Esophagus muscularis mucosa (tissue), 4 donors: ENCODE results near the gene CDK14. TPM values are rescaled to one million over a fixed set of nuclear protein-coding genes. Genes with fewer than 3 reads are reported as not detected.

Experiments used
- DNase-seq: peaks from one replicate; pipeline ENCODE4 v3.0.0-alpha.2; 2017; ENCODE audit errors: extremely low spot score
- H3K27ac ChIP-seq, 4 donors: fragments of 200-600 bp; sonication (generic); replicated peaks in 1 of 4; 1 replicate in 3 of 4; 2 replicates in 1 of 4; pipeline ENCODE4 v1.5.1; 2016 to 2019; ENCODE audit warnings: mild to moderate bottlenecking in 1 of 4
- H3K27me3 ChIP-seq, 4 donors: fragments of 200-600 bp; sonication (generic); one replicate each; pipeline versions ENCODE4 v1.5.1 to v1.6.0; 2016 to 2019
- H3K36me3 ChIP-seq, 4 donors: fragments of 200-600 bp; sonication (generic); one replicate each; pipeline ENCODE4 v1.5.1; 2016 to 2019
- H3K4me1 ChIP-seq, 4 donors: fragments of 200-600 bp; sonication (generic); one replicate each; pipeline ENCODE4 v1.5.1; 2016 to 2019
- H3K4me3 ChIP-seq, 4 donors: fragments of 200-600 bp; sonication (generic); 1 replicate in 2 of 4; 2 replicates in 2 of 4; pipeline ENCODE4 v1.5.1; 2016 to 2019; ENCODE audit warnings: mild to moderate bottlenecking in 4 of 4, moderate library complexity in 1 of 4
- H3K9me3 ChIP-seq, 4 donors: fragments of 200-600 bp; sonication (generic); 1 replicate in 3 of 4; 2 replicates in 1 of 4; pipeline ENCODE4 v1.5.1; 2016 to 2019
- CTCF ChIP-seq, 3 experiments: fragments of 200-600 bp in 2 of 3; fragments of 450-650 bp in 1 of 3; sonication (generic) in 2 of 3; IDR thresholded peaks; one replicate each; pipeline ENCODE4 v1.5.1; 2017 to 2019; ENCODE audit warnings: antibody characterized with exemption in 3 of 3, mild to moderate bottlenecking in 2 of 3, moderate library complexity in 1 of 3
- EP300 ChIP-seq: sonication (generic); formaldehyde crosslinking; IDR thresholded peaks from one replicate; pipeline ENCODE4 v1.6.1; 2017; ENCODE audit warnings: antibody characterized with exemption
- POLR2A ChIP-seq: fragments of 450-650 bp; IDR thresholded peaks from one replicate; pipeline ENCODE4 v1.6.1; 2017; ENCODE audit warnings: antibody characterized with exemption, moderate library complexity, mild to moderate bottlenecking, low read depth
- POLR2AphosphoS5 ChIP-seq, 2 donors: sonication (generic); formaldehyde crosslinking; IDR thresholded peaks; one replicate each; pipeline ENCODE4 v1.6.1; 2017; ENCODE audit warnings: antibody characterized with exemption in 2 of 2
- WGBS: methylation state at CpG from one replicate; pipeline ENCODE4 v1.1.5; 2018; 5-methylcytosine and 5-hydroxymethylcytosine counted together
- intact Hi-C: fragments of 100-400 bp; cut with DNase I; formaldehyde crosslinking; loops from one replicate; pipeline ENCODE4 v1.15.1; 2023
- total RNA-seq, 4 donors: library from RNA; depleted of rRNA; stranded (reverse); fragments of >200 nt; gene quantifications; one replicate each; pipeline versions ENCODE4 v1.1.0 to v1.2.1, GENCODE V29; 2016

Gene CDK14
- total RNA-seq, 4 donors from 2014 or later = 9.6 to 17.7 (median 14.3) TPM

- no peaks in the 10 kb centered on the region for H3K27me3 ChIP-seq
- H3K9me3 ChIP-seq = no peaks in the 10 kb centered on the region
- peaks cover 0 to 4% (median 0%) of the 10 kb centered on the region in 4 donors for H3K4me1 ChIP-seq
- H3K27ac ChIP-seq = no peak overlapping the region
- intact Hi-C loops = no loop called here
- H3K36me3 ChIP-seq = no peaks in the 10 kb centered on the region
- 79% methylated on average over 2 of the region's 2 CpGs for WGBS
- TF ChIP-seq CTCF (IDR thresholded peaks at IDR 0.05) = no peak
- no peak for TF ChIP-seq POLR2AphosphoS5 (IDR thresholded peaks at IDR 0.05)
- no peak for TF ChIP-seq POLR2A
- TF ChIP-seq EP300 = no peak
- no peak overlapping the region for H3K4me3 ChIP-seq
- no peak for DNase-seq
Observed at GRCh38 chr7:90857603-90858002, 261.5 kb downstream of the CDK14 start.

GRCh38 chr7:90858546-90858945 is 262.4 kb downstream of the CDK14 start:
- no peak for DNase-seq
- H3K9me3 ChIP-seq = no peaks in the 10 kb centered on the region

GRCh38 chr7:90859521-90859920 is 263.4 kb downstream of the CDK14 start:
- TF ChIP-seq EP300 (no peak), POLR2AphosphoS5 (IDR thresholded peaks at IDR 0.05) (no peak), CTCF (IDR thresholded peaks at IDR 0.05) (no peak), POLR2A (no peak)
- DNase-seq = no peak
- H3K4me1 ChIP-seq = peaks cover 0 to 4% (median 0%) of the 10 kb centered on the region in 4 donors
- no peak overlapping the region for H3K27ac ChIP-seq
- intact Hi-C loops = no loop called here
- H3K36me3 ChIP-seq = no peaks in the 10 kb centered on the region
- no peaks in the 10 kb centered on the region for H3K27me3 ChIP-seq
- H3K4me3 ChIP-seq = no peak overlapping the region
- H3K9me3 ChIP-seq = no peaks in the 10 kb centered on the region

More at GRCh38 chr7:90858546-90858945, 262.4 kb downstream of the CDK14 start:
- TF ChIP-seq EP300 = no peak
- no peak for TF ChIP-seq POLR2AphosphoS5 (IDR thresholded peaks at IDR 0.05)
- no peak for TF ChIP-seq CTCF (IDR thresholded peaks at IDR 0.05)
- no peak for TF ChIP-seq POLR2A
- H3K4me1 ChIP-seq = peaks cover 0 to 4% (median 0%) of the 10 kb centered on the region in 4 donors
- no peaks in the 10 kb centered on the region for H3K36me3 ChIP-seq
- H3K27me3 ChIP-seq = no peaks in the 10 kb centered on the region
- H3K27ac ChIP-seq = no peak overlapping the region
- no peak overlapping the region for H3K4me3 ChIP-seq
- whole genome bisulfite sequencing = 93% methylated on average over 2 of the region's 2 CpGs
- intact Hi-C loops = no loop called here

- Histone ChIP-seq H3K4me3 (no peak overlapping the region), H3K36me3 (no peaks in the 10 kb centered on the region), H3K27me3 (no peaks in the 10 kb centered on the region), H3K4me1 (no peaks in the 10 kb centered on the region), H3K9me3 (no peaks in the 10 kb centered on the region), H3K27ac (no peak overlapping the region)
- TF ChIP-seq POLR2A = no peak
- TF ChIP-seq EP300 = no peak
- no peak for TF ChIP-seq POLR2AphosphoS5 (IDR thresholded peaks at IDR 0.05)
- TF ChIP-seq CTCF (IDR thresholded peaks at IDR 0.05) = no peak
- DNase-seq = no peak
- intact Hi-C loops = no loop called here
- WGBS = 91% methylated on average over 1 of the region's 1 CpG
Observed at GRCh38 chr7:90864088-90864487, 268.0 kb downstream of the CDK14 start.

DNA sequence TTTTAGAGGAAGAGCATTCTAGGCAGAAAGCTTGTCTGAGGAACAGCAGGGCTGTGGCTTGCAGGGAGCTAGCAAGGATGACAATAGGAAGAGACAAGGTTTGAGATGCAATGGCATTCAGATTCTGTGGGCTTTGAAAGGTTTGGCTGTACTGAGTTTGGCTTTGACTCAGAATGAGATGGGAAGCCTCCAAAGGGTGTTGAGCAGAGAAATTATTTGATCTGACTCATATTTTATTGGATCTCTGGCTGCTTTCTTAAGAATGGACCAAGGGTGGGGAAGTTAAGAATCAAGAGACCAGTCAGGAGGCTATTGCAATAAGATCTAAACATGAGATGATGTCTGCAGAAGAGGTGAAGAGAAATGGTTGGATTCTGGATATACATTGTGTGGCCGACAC is 273.2 kb downstream of the CDK14 start:
- no peak overlapping the region for H3K27ac ChIP-seq
- H3K36me3 ChIP-seq = no peaks in the 10 kb centered on the region
- no peak overlapping the region for H3K4me3 ChIP-seq
- no peaks in the 10 kb centered on the region for H3K27me3 ChIP-seq
- no peaks in the 10 kb centered on the region for H3K4me1 ChIP-seq
- H3K9me3 ChIP-seq = no peaks in the 10 kb centered on the region
- DNase-seq = no peak
- intact Hi-C loops = no loop called here
- WGBS = 96% methylated on average over 1 of the region's 1 CpG
- no peak for TF ChIP-seq POLR2AphosphoS5 (IDR thresholded peaks at IDR 0.05)
- TF ChIP-seq EP300 = no peak
- no peak for TF ChIP-seq POLR2A
- no peak for TF ChIP-seq CTCF (IDR thresholded peaks at IDR 0.05)
